ENCODE results near the gene PPFIA3.
"Not testable (repeated sequence)": the region's sequence is repeated elsewhere in the genome, so short reads cannot be mapped to it uniquely, and the experiment has no call there.

Gene PPFIA3

DNA sequence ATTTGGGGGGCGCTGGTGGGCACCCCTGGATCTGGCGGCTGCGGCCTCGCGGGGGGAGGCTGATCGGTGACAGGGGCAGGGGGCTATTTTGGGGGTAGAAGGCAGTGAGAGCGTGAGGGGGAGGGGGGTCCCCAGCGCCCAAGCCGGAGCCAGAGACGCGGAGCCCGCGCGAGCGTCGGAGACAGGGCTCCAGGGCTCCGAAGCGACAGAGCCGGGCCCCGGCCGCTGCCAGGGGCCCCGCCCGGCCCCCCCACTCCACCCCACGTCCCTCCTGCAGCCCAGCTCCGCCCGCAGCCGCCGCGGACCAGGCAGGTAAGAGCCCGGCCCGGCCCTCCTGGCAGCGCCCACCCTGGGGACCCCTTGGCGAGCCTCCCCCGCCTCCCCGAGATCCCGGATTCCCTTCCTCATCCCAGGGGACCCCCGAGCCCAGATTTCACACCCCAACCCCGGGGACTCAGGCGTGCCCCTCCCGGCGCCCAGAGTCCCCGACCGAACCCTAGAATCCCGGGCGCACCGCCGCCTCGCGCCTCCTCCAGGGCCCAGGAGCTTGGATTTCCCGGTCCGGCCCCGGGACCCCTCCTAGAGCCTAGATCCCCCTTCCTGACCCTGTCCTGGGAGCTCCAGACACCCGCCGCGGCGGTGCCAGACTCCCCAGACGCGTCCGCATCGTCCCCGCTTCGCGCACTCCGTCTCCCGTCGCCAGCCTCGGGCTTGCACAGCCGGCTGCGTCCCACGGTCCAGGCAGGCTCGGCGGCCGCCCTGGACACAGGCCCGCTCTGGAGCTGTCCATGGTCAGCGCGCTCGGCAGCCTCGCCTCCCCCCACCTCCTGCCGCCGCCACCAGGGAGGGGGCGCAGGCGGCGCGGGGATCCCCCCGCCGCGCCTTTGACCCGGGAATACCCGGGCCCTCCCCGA is at the start of gene PPFIA3:
PPFIA3 (plus strand) TSS at position 134 of the 914 bp plus-strand sequence. CDS start 8,330 bp downstream, outside the sequence.
- TF ChIP-seq, protein P1, sequence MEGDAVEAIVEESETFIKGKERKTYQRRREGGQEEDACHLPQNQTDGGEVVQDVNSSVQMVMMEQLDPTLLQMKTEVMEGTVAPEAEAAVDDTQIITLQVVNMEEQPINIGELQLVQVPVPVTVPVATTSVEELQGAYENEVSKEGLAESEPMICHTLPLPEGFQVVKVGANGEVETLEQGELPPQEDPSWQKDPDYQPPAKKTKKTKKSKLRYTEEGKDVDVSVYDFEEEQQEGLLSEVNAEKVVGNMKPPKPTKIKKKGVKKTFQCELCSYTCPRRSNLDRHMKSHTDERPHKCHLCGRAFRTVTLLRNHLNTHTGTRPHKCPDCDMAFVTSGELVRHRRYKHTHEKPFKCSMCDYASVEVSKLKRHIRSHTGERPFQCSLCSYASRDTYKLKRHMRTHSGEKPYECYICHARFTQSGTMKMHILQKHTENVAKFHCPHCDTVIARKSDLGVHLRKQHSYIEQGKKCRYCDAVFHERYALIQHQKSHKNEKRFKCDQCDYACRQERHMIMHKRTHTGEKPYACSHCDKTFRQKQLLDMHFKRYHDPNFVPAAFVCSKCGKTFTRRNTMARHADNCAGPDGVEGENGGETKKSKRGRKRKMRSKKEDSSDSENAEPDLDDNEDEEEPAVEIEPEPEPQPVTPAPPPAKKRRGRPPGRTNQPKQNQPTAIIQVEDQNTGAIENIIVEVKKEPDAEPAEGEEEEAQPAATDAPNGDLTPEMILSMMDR (IDR thresholded peaks at IDR 0.05; ENCODE audit: low read depth, low read length): no peak
- H3K4me3 ChIP-seq (replicated peaks in 1 of 2; ENCODE audit: low read depth in 2 of 2, low read length in 2 of 2): peak within 1 kb of the TSS; percentile 71 to 76
- DNase-seq (ENCODE audit: low read depth in 2 of 2): peak; percentile 59 to 68

GRCh38 chr19:49070416-49070815 is 48.9 kb upstream of the PPFIA3 start:
- no peak for DNase-seq (ENCODE audit: low read depth in 2 of 2)

GRCh38 chr19:49071860-49072547 is 47.3 kb upstream of the PPFIA3 start:
- H3K4me3 ChIP-seq (replicated peaks in 1 of 2; ENCODE audit: low read depth in 2 of 2, low read length in 2 of 2): no peak overlapping the region
- TF ChIP-seq, protein P1 (IDR thresholded peaks at IDR 0.05; ENCODE audit: low read depth, low read length): no peak
- no peak for DNase-seq (ENCODE audit: low read depth in 2 of 2)

More at GRCh38 chr19:49070416-49070815, 48.9 kb upstream of the PPFIA3 start:
- TF ChIP-seq, protein P1 (IDR thresholded peaks at IDR 0.05; ENCODE audit: low read depth, low read length): no peak
- H3K4me3 ChIP-seq (replicated peaks in 1 of 2; ENCODE audit: low read depth in 2 of 2, low read length in 2 of 2): no peak overlapping the region

- peak in 1 of 2 donors; percentile 28 for DNase-seq (ENCODE audit: low read depth in 2 of 2)
- H3K4me3 ChIP-seq (replicated peaks in 1 of 2; ENCODE audit: low read depth in 2 of 2, low read length in 2 of 2): no peak overlapping the region
- TF ChIP-seq, protein P1 (IDR thresholded peaks at IDR 0.05; ENCODE audit: low read depth, low read length): peak; percentile 35
These were observed 45.6 kb upstream of the PPFIA3 start for GRCh38 chr19:49073514-49074378.

- TF ChIP-seq, protein P1 (IDR thresholded peaks at IDR 0.05; ENCODE audit: low read depth, low read length): peak; percentile 58
- not testable (repeated sequence) for H3K4me3 ChIP-seq (replicated peaks in 1 of 2; ENCODE audit: low read depth in 2 of 2, low read length in 2 of 2)
- peak; percentile 68 to 77 for DNase-seq (ENCODE audit: low read depth in 2 of 2)
These were observed 44.5 kb upstream of the PPFIA3 start for GRCh38 chr19:49074869-49075268.

DNA sequence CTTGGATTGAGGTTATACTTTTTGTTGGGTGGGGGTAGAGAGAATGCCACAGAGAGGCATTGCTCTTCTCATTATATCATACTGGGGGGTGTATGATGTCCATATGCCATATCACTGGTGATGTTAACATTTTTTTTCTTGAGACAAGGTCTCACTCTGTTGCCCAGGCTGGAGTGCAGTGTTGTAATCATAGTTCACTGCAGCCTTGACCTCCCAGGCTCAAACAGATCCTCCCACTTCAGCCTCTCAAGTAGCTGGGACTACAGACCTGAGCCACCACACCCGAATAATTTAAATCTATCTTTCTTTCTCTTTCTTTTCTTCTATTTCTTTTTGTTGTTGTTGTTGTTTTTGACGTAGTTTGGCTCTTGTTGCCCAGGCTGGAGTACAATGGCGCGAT is 39.0 kb upstream of the PPFIA3 start:
- DNase-seq (ENCODE audit: low read depth in 2 of 2): no peak
- no peak overlapping the region for H3K4me3 ChIP-seq (replicated peaks in 1 of 2; ENCODE audit: low read depth in 2 of 2, low read length in 2 of 2)
- TF ChIP-seq, protein P1 (IDR thresholded peaks at IDR 0.05; ENCODE audit: low read depth, low read length): no peak
